Vagina (tissue), 2 donors: ENCODE results near the gene CTAGE9.

Experiments
- CTCF ChIP-seq, 3 experiments: fragments of 450-650 bp in 2 of 3; fragments of 200-600 bp in 1 of 3; sonication (generic) in 1 of 3; IDR thresholded peaks; one replicate each; pipeline ENCODE4 v1.5.1; 2017 to 2019; ENCODE audit warnings: antibody characterized with exemption in 3 of 3, mild to moderate bottlenecking in 2 of 3, moderate library complexity in 2 of 3
- POLR2A ChIP-seq, 2 donors: fragments of 450-650 bp; IDR thresholded peaks; one replicate each; pipeline ENCODE4 v1.6.1; 2017; ENCODE audit warnings: antibody characterized with exemption in 2 of 2, mild to moderate bottlenecking in 2 of 2, moderate library complexity in 2 of 2

- TF ChIP-seq CTCF (IDR thresholded peaks at IDR 0.05) (no peak), POLR2A (IDR thresholded peaks at IDR 0.05) (no peak)
These were observed 27.3 kb downstream of the CTAGE9 start for GRCh38 chr6:131683479-131683878.
